Measurements from ENCODE around the gene ITGB4. TPM values are rescaled to one million over a fixed set of nuclear protein-coding genes. Genes with fewer than 3 reads are reported as not detected.
A peak's percentile ranks its signal among the peaks of the same experiment; 100 is the strongest.

The ITGB4 gene
- total and polyA plus RNA-seq, 10 of the 15 experiments (the other 5 are each of a cell fraction or from before 2014, with no cell fraction given): 0.06 to 1.6 (median 0.27) TPM; not detected in 2

GRCh38 chr17:75784473-75785015 is 63.3 kb downstream of the ITGB4 start, which contains the start of gene UNK (continued):
- TF ChIP-seq ETV6 (conservative IDR thresholded peaks at IDR 0.05 in 1 of 2, IDR thresholded peaks at IDR 0.05 in 1 of 2; ENCODE audit: borderline replicate concordance in 1 of 2, low read depth in 1 of 2): no peak
- TF ChIP-seq, protein P1, sequence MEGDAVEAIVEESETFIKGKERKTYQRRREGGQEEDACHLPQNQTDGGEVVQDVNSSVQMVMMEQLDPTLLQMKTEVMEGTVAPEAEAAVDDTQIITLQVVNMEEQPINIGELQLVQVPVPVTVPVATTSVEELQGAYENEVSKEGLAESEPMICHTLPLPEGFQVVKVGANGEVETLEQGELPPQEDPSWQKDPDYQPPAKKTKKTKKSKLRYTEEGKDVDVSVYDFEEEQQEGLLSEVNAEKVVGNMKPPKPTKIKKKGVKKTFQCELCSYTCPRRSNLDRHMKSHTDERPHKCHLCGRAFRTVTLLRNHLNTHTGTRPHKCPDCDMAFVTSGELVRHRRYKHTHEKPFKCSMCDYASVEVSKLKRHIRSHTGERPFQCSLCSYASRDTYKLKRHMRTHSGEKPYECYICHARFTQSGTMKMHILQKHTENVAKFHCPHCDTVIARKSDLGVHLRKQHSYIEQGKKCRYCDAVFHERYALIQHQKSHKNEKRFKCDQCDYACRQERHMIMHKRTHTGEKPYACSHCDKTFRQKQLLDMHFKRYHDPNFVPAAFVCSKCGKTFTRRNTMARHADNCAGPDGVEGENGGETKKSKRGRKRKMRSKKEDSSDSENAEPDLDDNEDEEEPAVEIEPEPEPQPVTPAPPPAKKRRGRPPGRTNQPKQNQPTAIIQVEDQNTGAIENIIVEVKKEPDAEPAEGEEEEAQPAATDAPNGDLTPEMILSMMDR (IDR thresholded peaks at IDR 0.05 in 2 of 3, conservative IDR thresholded peaks at IDR 0.05 in 1 of 3; ENCODE audit: control insufficient read depth in 2 of 3, extremely low read depth in 1 of 3, insufficient read depth in 1 of 3, low read depth in 3 of 3, low read length in 3 of 3): no peak
- TF ChIP-seq ZNF207 (IDR thresholded peaks at IDR 0.05; ENCODE audit: borderline replicate concordance): peak; percentile 42; the same call in 1 of the 2 replicates
- no peak for TF ChIP-seq E4F1 (IDR thresholded peaks at IDR 0.05; ENCODE audit: borderline replicate concordance, partially characterized antibody)
- 0 out of 2 replicates have a peak, but pooled peaks have one; percentile 5 for TF ChIP-seq SMAD5 (IDR thresholded peaks at IDR 0.05; ENCODE audit: low read depth)
- peak; percentile 83 for TF ChIP-seq CHD2 (IDR thresholded peaks at IDR 0.05; ENCODE audit: borderline replicate concordance, low read depth, low read length)
- peak; percentile 100 for TF ChIP-seq HCFC1 (IDR thresholded peaks at IDR 0.05; ENCODE audit: low read length)
- peak; percentile 93 for TF ChIP-seq CREB1 (IDR thresholded peaks at IDR 0.05; ENCODE audit: low read depth)
- TF ChIP-seq SPI1 (IDR thresholded peaks at IDR 0.05; ENCODE audit: borderline replicate concordance, insufficient read depth, low read depth, low read length): peak; percentile 33; the same call in 1 of the 2 replicates
- TF ChIP-seq TARDBP (IDR thresholded peaks at IDR 0.05; ENCODE audit: borderline replicate concordance): peak; percentile 97
- no peak for TF ChIP-seq ZNF592 (IDR thresholded peaks at IDR 0.05)
- TF ChIP-seq YY1 (IDR thresholded peaks at IDR 0.05; ENCODE audit: low read depth, low read length): peak; percentile 86; the same call in 1 of the 2 replicates
- peak; percentile 73 to 76; a peak in 3 of 4 replicates for TF ChIP-seq IKZF2 (IDR thresholded peaks at IDR 0.05)
- peak; percentile 36 for TF ChIP-seq SP1 (IDR thresholded peaks at IDR 0.05; ENCODE audit: low read depth, low read length)
- no peak for TF ChIP-seq EZH2 (IDR thresholded peaks at IDR 0.05; ENCODE audit: borderline replicate concordance, control insufficient read depth, low read depth, low read length)
- TF ChIP-seq, protein P2, sequence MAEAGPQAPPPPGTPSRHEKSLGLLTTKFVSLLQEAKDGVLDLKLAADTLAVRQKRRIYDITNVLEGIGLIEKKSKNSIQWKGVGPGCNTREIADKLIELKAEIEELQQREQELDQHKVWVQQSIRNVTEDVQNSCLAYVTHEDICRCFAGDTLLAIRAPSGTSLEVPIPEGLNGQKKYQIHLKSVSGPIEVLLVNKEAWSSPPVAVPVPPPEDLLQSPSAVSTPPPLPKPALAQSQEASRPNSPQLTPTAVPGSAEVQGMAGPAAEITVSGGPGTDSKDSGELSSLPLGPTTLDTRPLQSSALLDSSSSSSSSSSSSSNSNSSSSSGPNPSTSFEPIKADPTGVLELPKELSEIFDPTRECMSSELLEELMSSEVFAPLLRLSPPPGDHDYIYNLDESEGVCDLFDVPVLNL (IDR thresholded peaks at IDR 0.05; ENCODE audit: low read depth, low read length): no peak; the same call in 1 of the 2 replicates
- TF ChIP-seq EED (IDR thresholded peaks at IDR 0.05; ENCODE audit: low read depth): peak; percentile 71
- TF ChIP-seq, protein P3, sequence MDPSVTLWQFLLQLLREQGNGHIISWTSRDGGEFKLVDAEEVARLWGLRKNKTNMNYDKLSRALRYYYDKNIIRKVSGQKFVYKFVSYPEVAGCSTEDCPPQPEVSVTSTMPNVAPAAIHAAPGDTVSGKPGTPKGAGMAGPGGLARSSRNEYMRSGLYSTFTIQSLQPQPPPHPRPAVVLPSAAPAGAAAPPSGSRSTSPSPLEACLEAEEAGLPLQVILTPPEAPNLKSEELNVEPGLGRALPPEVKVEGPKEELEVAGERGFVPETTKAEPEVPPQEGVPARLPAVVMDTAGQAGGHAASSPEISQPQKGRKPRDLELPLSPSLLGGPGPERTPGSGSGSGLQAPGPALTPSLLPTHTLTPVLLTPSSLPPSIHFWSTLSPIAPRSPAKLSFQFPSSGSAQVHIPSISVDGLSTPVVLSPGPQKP (IDR thresholded peaks at IDR 0.05; ENCODE audit: low read depth, low read length): no peak
- TF ChIP-seq POLR2A (IDR thresholded peaks at IDR 0.05; ENCODE audit: low read depth, low read length): no peak
